HG03064 (cell line): ENCODE measurements around the gene PHF13.
A peak's percentile ranks its signal among the peaks of the same experiment; 100 is the strongest.

Experiments
- ATAC-seq: cut with Tn5 transposase; IDR thresholded peaks from one replicate; pipeline ENCODE4 v1.9.1; 2021; ENCODE audit warnings: low read depth; ENCODE audit not compliant: unreplicated experiment

Gene PHF13

GRCh38 chr1:6601049-6601922 lies 12.2 kb upstream of the PHF13 start:
- no peak for ATAC-seq

DNA sequence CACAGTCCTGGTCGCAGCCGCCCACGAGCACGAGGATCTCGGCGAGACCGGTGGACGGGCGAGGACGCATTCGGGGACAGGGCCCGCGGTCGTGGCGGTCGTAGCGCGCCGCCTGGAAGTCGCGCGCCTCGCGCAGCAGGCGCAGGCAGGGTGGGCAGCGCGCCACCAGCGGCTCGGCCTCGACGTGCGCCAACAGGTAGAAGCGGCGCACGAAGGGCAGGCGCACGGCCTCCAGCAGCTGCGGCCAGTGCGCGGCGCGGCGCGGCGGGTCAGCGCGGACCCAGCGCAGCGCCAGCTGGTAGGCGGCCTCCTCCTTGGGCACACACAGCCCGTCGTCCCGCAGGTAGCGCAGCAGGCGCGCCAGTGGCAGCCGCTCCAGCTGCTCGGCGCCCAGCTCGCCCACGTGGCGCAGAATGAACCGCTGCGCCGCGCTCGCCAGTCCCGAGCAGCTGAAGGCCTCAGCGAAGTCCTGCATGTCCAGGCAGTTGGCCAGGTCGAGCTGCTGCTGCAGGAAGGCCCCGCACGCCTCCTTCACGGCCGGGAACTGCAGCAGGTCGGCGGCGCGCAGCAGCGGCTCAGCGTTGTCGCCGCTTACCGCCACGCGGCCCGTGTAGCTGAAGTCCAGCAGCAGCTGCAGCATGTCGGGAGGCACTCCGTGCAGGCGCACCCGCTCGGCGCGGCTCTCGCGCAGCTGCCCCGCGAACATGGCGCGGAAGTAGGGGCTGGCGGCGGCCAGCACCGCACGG lies 11.4 kb upstream of the PHF13 start:
- ATAC-seq, result peak; percentile 31

- ATAC-seq, result peak; percentile 53
Observed at GRCh38 chr1:6602669-6603237, 10.8 kb upstream of the PHF13 start, which contains the start of gene KLHL21. Gene KLHL21 (minus strand): TSS chr1:6602869. CDS start chr1:6602817, 52 bp downstream.

GRCh38 chr1:6603238-6603914 lies 10.2 kb upstream of the PHF13 start:
- peak; percentile 9 for ATAC-seq

DNA sequence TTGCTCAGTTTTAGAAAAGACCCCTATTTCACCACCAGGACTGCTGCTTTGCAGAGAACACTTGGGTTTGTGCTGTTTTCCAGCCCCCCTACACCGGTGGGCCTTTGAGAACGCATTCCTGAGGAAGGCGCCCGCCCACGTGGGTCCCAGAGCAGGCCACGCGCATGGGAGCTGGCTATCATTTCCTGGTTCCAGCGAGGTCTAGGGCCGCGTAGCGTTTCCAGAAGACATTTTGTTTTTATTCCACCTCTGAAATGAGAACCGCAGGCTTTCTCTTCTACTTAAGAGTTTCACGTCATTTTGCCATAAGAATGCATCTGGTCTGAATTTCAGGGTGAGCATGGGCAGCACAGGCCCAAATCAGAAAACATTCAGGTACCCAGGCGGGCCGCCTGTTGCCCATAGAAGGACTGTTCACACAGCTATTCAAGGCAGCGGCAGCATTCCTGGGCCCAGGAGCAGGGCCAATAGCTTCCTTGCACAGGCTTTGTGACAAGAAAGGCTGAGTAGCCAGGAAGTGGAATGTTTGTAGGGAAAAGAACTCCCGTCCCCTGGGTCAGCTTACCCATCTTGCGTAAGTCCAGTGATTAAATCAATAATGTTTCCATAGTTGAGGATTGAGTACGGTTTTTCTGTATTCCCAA lies 9.5 kb upstream of the PHF13 start:
- no peak for ATAC-seq

DNA sequence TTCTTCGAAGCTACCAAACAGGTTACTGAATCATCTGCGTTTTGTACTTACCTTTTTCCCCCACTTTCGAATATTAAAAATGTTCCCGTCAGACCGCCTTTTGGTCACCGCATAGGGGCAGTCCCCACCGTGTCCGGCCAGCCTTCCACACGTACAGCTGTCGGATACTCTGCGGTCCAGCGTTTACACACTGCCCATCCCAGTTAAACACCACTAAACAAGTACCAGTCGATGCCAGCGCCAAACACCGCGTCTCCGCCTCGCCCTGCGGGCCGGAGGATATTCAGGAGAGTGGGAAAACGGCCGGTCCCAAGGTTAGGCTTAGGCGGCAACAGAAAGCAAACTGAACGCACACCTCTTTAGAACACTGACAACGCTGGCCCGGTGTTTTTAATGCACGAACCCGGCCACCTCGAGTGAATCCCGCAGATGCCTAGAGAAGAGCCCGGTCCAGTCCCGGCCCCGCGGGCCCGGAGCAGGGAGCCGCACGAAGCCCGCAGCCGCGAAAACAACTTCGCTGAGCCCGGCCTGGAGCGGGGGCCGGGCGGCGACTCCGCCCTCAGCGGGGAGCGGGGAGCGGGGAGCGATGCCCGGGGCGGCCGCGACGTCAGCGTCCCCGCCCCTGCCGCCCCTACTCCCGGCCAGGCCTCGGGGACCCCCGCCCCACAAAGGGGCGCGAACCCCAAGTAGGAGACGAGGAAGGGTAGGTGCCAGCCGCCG lies 730 bp upstream of the PHF13 start:
- ATAC-seq, result peak; percentile 25

GRCh38 chr1:6614019-6614928 lies 743 bp downstream of the PHF13 start:
- ATAC-seq, result no peak

GRCh38 chr1:6614929-6615785 lies 1.6 kb downstream of the PHF13 start:
- ATAC-seq, result no peak

DNA sequence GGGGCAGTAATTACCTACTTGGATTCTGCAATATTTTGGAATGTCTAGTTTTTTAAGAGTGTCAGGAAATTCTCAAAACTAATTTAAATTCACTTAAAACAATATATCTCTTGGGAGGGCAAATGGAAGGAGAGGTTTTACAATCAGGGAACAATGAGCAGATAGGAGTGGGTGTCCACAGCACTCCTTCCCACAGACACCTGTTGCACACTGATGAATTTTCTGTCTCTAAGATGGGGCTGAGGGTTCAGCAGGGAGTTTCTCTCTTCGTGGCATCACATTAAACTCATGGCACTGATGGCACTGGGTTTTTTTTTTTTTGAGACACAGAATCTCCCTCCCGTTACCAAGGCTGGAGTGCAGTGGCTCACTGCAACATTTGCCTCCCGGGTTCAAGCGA lies 5.5 kb downstream of the PHF13 start:
- ATAC-seq, result no peak

DNA sequence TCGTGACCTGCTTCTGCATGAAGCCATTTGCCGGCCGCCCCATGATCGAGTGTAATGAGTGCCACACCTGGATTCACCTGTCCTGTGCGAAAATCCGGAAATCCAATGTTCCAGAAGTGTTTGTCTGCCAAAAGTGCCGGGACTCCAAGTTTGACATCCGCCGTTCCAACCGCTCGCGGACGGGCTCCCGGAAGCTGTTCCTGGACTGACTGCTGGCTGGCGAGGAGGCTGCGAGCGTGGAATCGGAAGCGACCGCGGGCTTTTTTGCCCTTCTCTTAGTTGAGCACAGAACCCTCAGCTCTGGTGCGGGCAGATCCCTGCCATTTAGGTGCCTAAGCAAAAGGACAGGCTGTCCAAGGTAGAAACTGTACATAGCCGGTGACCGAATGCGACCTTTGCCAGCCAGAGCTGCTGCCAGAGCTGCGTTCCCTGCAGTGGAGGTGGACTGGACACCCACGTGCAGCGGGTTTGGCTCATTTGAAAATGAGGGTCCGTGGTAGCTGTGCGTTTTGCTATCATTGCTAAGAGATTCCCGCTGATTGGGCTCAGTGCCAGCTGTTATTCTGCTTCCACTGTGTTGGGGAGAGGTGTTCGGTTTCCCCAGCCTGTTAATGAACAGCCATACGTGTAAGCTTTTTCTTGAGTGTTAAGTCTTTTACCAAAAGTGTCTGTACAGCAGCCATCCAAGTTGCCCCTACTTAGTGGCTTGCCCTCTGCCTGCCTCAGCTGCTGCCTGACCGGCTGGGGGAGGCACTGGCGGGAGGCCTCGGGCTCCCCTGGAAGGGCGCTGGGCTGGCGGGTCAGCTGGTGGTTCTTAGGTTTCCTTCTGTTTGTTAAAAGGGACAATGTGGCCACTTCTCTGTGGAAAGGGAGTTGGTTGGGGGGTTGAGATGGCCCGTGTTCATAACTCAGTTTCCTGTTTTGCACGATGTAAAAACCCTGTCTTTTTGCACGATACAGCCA lies 8.2 kb downstream of the PHF13 start:
- no peak for ATAC-seq

DNA sequence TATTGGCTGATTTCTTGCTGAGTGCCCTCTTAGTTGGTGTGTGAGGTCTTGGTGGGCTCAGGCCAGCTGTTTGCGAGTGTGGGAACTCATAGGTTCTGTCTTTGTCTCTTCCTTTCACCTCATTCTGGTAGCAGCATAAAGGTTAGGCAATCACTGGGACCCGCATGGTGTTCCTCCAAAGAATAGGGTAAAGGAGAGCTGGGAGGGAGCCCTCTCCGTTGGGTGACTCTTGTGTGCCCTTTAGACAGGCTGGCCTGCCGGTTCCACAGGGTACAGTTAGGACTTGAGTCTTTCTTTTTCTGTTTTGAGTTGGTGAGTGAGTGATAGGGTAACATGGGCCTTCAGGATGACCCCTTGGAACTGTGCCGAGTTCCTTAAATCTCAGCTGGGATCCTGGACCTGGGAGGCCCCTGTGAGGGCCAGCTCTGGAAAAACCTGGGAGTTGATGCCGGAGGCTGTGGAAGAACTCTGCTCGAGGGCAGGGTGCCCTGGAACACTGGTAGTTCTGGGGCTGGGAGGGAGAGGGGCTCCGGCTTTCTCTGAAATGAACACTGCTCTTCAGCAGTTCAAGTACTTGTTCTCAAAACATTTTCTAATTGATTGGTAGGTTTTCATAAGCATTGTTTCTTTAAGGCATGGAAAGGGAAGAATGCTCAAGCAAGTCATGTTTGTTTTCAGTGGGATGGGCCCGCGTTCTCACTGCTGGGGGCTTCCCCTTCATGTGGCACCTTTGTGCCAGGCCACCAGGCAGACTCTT lies 9.0 kb downstream of the PHF13 start:
- ATAC-seq, result no peak

- ATAC-seq, result no peak
Observed at GRCh38 chr1:6623269-6623965, 9.9 kb downstream of the PHF13 start.

GRCh38 chr1:6624710-6625583 lies 11.4 kb downstream of the PHF13 start, which contains the start of gene THAP3:
Gene THAP3 (plus strand): TSS chr1:6624868. CDS start chr1:6625219, 351 bp downstream.
- ATAC-seq, result peak; percentile 83

- peak; percentile 15 for ATAC-seq
Observed at GRCh38 chr1:6625584-6626149, 12.1 kb downstream of the PHF13 start.
